ENCODE data around the gene ESPN. TPM values are rescaled to one million over a fixed set of nuclear protein-coding genes. Genes with fewer than 3 reads are reported as not detected.

Gene ESPN
- total RNA-seq, 1 donor from 2014 or later = 1.1 TPM

DNA sequence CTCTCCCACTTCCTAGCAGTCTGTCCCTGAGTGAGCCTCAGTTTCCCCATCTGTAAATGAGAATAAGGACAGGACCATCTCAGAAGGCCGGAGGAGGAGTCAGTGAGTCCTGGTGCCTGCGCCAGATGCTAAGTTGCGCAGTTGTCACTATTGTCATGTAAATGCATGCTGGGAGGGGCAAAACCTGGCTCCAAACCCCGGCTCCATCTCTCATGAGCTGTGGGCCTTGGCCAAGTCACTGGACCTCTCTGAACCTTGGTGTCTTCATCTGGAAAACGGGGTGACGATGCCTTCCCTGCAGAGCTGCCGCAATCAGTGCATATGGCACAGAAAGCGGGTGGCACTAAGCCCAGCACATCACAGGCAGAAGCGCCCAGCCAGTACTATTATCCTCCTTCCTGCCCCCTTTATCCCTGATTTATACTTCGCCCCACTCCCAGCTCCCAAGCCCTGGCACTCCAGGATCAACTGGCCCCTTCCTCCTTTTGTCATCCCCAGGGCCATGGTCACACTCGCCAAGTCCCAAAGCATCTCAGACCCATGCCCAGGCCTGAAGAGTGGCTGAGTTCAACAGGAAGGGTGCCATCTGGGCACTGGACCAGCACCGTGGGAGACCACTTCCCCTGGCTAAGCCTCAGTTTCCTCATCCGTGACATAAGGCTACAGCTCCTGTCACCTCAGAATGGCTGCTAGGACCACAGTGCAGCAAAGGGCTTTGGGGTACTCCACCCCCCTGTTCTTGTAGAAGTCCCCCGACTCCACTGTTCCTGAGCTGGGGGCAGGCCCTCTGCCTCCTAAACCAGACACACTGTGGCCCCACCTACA lies 71.2 kb downstream of the ESPN start:
- DNase-seq (ENCODE audit: extremely low read depth, low read depth, low spot score) = no peak

DNA sequence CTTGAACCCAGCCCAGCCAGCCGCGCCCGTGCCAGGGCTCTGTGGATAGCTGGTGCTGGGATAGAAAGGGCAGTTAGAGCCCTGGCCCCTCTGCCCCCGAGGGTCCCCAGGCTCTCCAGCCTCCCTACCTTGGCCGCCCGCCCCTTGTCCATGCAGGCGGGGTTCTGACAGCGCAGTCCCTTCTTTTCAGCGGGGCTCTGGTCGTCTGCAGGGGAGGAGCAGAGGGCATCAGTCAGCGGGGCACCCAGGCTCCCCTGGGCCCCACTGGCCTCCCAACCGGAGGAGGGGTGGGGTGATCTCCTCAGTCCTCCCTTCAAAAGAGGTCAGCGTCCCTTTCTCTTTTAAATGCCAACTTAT lies 71.8 kb downstream of the ESPN start:
- DNase-seq (ENCODE audit: extremely low read depth, low read depth, low spot score) = no peak

DNA sequence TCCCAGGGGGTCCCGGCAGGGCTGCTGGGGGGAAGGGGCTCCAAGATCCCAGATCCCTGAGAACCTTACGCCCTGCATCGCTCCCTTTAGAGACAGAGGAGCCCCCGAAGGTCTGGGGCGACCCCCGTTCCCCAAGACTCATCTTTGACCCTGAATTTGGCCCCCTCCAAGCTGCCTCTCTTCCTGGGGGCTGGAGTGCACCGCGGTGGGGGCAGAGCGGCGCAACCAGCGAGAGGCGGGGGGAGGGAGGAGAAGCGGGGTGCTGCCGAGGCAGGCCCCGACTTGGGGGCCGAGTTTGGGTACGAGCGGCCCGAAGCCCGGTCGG lies 72.3 kb downstream of the ESPN start:
- DNase-seq (ENCODE audit: extremely low read depth, low read depth, low spot score) = no peak

DNA sequence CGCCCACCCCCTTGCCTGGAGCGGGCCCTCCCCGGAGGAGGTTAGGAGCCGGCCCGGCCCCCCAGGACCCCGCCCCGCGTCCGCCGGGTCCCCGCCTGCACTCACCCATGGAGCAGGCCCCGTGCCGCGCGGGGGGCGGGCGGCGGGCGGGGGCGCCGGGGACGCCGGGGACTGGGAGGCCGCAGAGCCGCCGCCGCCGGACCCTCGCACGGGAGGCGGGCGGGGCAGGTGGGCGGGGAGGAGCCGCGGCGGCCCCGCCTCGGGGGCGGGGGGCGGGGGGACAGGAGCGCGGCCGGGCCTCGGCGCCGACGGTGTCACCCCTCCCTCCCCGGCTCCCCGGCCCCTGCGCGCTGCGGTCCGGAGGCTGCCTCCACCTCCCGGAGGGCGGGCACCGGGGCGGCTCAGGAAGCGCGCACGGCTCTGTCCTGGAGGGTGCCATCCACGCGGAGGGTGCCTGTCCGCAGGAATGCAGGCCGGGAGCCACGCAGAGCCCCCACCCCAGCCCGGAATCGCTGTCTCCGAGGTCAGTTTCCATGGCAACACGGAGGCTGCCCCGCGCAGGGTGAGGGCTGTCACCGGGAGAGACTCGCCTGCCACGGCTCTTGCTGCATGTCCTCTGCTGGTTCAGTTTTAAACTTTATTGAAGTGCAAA lies 72.8 kb downstream of the ESPN start:
- DNase-seq (ENCODE audit: extremely low read depth, low read depth, low spot score) = no peak

DNA sequence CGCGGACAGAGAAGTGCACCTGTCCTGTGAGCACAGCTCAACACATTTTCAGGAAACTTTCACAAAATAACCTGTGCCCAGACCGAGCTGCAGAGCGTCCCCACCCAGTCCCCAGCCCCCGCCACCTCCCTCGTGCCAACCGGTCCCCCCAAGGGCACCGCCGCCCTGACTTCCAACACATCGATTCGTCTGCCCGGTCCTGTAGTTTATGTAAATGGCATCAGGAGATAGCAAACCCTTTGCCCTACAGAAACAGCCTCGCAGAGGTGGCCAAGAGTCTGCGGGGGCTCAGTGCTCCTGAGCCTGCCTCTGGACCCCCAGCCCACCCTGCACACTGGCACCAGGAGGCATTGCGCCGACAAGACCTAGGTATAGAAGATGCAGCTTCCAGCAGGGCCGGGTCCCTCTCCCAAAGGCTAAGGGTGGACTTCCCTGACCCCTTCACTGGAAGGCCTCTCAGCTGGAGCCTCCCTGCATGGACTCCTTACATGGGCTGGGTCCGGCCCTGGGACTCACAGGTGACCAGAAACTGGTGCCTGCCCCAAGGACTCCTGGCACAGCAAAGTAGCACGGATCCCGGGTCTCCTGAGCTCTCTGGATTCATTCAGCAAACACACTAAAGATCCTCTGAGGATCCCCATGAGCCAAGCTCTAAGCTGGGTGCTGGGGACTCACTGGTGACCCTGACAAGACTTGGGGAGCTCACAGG lies 73.4 kb downstream of the ESPN start:
- no peak for DNase-seq (ENCODE audit: extremely low read depth, low read depth, low spot score)

DNA sequence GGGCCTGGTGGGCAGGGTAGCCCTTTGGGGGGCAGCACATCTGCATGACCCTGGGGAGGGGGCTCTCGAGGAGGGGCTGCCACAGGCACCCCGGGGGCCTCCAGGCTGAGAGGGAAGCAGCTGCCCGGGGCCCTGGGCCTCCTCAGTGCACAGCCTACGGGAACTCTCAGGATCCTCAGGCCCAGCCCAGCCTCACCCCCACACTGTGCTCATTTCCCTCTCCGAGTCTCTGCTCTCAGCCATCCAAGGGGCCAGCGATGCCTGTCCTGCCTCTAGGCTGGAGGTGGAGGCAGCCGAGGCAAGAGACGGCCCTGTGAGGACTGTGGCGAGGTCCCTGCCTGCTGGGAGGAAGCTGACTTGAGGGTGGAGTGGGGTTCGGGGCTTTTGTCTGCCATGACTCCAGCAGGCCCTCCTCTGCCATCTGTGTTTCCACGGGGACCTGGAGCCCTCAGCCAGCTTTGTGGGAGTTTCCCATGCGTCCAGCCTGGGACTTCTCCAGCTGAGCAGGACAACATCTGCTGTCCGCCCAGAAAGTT lies 74.1 kb downstream of the ESPN start:
- DNase-seq (ENCODE audit: extremely low read depth, low read depth, low spot score) = no peak

DNA sequence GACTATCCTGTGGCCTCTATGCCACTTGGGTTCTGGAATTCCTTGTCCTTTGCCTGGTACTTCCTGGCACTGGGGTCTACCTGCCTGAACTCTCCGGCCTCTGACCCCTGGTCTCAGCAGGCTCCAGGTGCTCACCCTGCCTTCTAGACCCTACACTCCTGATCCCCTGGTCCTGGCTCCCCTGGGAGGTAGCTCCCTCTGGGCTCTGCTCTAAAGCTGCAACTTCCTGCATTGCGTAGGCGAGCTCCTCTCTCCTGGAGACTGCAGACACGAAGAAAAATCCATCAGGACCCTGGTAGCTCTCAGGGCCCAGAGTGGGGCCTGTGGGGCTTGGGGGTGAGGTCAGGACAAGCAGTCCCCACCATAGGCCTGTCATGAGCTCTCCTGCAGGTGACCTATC lies 74.7 kb downstream of the ESPN start:
- no peak for DNase-seq (ENCODE audit: extremely low read depth, low read depth, low spot score)

DNA sequence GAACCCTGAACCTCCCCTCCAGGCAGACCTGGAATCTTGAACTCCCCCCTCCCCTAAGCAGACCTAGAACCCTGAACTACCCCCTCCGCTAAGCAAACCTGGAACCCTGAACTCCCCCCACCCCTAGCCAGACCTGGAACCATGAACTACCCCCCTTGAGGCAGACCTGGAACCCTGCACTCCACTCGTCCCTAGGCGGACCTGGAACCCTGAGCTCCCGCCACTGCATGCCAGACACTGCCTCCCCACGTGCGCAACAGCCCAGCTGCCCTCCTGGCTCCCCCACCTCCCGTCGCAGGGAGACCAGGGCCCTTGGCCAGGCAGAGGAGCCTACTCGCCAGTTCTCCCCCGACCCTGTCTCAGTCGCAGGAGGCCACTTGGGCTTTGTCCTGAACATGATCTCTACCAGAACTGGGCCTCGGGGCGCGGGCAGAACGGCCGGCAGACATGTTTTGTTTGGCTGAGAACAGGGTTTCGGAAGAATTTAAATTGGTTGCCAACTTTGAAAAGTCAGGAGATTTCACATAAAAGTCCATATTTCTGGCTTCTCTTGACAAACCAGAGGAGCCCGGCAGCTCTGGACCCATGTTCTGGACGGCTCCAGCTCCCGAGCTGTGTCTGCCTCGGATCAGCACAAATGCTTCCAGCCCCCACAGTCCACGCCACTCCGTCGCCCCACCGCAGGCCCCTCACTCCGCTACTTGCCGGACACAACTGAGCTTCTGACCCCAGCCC lies 76.1 kb downstream of the ESPN start:
- no peak for DNase-seq (ENCODE audit: extremely low read depth, low read depth, low spot score)

DNA sequence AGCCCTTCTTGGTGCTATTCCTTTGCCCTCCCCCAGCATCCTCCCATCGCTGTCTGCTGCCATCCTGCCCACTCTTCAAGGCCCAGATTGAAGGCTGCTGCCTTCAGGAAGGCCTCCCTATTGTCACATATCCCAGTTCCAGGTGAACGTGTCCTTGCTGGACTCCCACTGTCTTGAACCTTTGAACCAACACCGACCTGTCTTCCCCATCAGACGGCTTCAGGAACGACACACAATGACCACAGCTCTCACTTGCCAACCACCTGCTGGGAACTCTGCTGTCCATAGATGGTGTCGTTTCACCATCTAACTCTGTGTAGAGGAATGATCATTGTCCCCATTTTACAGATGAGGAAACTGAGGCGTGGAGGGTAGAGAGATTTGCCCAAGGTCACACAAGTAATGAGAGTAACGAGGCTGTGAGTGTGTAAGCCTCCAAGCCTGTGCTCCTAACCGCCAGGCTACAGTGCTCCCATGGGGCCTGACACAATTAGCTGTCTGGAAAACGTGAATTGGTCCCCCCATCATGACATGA lies 76.8 kb downstream of the ESPN start:
- no peak for DNase-seq (ENCODE audit: extremely low read depth, low read depth, low spot score)

DNA sequence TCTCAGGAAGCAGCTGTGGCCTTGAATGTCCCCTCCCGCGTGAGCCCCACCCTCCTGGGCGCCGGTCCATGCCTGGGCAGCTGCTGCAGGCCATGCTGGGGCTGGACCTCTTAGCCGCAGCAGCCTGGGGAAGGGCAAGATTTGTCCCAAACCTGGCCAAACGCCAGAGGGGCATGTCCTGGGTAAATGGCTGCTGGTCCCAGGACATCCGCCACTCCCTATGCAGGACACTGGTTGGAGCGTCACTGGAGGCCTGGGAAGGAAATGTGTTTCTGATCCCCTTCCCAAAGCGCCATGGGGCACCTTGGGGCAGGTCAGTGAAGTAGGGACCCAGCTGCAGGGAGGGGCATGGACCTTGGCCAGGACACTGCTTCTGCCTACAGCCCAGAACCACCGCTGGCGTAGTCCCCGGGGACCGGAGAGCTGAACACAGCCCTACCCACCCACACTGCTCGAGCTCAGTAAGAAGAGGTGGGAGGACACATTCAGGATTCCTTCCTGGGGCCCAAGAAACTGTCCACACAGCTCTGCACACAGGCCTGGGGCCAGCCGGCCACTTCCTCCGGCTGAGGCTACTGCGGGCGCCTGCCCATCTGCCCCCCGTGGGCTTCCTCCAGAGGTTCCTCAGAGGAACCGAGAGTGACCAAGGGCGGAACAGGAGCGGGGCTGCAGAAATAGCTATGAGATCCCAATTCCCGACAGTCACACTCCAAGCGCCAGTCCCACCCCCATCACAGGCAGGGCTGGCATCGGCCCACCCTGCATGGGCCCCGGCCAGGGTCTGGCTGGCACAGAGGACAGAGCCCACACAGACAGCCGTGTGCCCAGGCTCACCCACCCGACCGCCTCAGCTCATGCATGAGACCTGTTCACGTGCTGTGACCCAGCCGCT lies 77.7 kb downstream of the ESPN start:
- DNase-seq (ENCODE audit: extremely low read depth, low read depth, low spot score) = no peak

DNA sequence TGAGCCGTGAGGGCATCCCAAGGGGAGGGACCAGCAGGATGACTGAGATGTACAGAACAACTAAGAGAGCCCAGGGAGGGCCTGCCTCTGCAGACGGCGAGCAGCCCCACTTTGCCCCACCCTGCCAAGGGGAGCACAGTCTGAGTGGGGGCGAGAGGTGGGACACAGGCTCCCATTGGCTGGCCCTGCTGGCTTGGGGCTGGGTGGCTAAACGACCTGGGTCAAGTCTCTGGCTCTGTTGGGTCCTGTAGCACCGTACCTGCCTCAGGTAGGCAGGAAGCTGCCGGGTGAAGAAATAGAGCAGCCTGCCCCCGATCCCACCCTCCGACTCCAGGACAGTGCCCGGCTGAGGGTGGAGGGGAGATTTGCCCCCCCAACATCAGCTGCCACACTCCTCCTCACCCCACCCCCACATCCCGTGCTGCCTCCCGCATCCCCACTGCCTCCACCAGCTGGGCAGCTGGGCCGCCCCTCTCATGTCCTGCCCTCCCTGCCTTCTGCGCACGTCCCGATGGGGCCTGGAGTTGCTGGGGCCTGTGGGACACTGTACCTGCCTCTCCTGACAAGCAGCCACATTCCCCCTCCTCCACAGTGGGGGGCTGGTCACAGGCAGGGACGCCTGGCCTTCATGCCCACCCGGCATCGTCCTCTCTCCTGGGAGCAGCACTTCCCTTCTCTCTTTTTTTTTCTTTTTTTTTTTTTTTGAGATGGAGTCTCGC lies 79.5 kb downstream of the ESPN start:
- no peak for DNase-seq (ENCODE audit: extremely low read depth, low read depth, low spot score)

DNA sequence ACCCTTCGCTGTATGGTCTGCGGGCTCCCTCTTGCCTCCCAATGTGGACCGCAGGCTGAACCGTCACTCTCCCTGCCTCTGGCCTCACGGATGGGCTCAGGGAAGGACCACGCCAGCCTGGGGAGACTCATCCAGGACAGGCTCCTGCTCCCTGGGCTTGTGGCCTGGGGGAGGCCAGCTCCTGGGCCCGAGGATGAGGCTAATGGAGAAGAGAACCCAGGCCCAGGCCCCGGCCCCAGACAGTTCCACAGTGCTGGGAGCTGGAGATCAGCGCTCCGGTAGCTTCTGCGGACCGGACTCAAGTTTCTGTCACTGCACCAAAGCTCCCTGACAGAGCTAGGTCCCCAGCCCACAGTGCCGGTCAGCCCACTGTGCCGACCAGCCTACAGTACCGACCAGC lies 80.3 kb downstream of the ESPN start:
- no peak for DNase-seq (ENCODE audit: extremely low read depth, low read depth, low spot score)

DNA sequence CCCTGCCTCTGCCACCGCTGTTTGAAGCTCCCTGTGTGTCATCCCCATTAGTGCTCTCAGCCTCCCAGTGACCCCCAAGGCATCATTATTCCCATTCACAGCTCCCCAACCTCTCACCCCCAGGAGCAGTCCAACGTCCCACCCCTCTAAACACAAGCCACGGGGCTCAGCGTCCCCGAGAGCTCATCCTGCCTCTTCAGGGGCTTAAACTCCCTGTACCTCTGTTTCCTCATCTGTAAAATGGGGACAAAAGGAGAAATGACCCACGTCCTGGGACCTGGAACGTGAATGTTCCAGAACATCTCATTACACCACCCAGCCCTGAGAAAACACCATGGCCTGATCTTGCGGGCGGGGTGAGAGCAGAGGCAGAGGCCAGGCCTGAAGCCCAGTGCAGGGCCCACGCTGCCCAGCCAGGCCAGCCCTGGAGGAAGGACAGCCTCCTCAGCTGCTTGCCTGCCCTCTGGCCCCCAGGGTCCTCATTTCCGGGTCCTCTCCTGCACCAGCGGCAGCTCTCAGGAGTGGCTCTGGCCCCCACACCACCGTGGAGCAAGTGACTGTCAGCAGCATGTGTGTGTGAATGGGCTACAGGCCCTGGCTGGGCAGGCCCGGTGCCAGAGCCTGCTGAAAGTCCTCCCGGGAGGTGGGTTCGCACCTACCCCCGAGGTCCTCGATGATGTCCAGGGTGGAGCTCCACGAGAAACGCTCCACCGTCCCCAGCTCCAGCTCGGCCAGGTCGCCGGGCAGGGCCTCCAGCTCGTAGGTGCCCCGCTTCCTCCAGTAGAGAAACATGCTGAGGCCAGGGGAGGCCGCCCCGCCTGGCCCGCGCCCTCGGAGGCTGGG lies 81.0 kb downstream of the ESPN start:
- DNase-seq (ENCODE audit: extremely low read depth, low read depth, low spot score) = no peak

DNA sequence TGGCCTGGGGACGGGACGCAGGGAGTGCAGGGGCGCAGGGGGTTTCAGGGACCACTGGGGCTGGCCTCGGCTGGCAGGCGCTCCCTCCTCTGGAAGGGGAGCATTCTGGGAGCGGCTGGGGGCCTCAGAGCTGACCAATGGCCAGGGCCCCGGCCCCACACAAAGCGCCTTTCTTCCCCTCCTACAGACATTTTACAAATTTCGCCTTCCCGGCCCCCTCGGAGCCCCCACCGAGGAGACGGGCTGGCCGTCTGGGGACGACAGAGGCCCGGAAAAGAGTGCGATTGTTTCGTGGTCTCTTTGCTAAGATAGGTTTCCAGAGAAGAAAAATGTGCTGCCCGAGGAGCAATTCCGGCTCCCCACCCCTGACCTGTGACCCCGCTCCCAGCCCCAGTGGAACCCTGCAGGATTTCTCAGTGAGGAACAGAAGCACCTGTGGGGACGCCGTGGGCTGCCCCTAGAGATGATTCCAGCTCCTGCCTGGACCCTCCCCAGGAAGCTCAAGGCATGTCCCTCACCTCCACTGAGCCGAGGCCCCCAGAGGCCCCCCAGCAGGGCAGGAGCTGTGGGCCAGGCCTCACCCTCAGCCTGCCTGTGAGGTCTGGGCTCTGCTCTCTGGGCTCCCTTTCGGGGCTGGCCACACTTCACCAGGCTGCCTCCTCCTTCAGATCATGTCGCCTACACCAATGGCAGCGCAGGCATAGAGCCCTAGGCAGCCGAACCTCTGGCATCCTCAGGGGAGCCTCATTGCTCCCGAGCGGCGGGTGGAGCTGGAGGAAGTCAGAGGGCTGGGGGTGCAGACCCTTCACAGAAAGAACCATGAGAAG lies 81.8 kb downstream of the ESPN start:
- DNase-seq (ENCODE audit: extremely low read depth, low read depth, low spot score) = no peak

DNA sequence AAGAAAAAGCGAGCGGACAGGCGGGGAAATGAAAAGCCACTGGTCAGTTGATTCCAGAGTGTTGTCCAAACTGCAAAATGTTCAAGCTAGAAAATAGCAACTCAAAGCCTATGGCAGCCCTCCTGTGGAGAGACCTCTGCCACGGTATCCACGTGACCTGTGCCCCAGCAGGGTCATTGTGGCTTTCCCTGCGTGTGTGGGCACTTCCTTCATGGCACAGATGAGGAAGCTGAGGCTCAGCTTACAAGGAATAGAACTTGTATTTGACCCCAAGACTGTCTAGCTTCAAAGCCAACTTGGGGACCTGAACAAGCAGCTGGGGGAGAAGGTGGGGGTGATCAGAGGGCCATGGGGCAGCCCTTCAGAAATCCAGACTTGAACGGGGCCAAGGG lies 82.5 kb downstream of the ESPN start:
- no peak for DNase-seq (ENCODE audit: extremely low read depth, low read depth, low spot score)

DNA sequence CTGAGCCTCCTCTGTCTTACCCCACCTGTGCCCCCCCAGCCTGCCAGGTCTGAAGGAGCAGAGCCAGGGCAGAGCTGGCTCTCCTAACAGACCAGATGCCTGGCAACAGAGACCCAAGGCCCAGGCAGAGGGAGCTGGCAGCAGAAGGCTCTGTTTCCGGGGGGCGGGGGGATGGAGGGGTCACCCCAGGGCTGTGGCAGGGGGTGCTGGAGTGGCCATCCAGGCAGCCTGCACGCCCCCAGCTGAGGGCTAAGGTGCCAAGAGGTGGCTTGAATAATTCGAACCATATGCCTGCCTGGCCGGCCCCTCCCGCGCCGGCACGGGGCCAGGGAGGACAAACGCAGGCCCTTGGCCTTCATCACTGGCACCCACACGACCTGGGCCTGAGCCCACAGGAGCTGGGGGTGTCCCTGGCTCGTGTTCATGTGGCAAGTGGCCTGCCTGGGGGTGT lies 82.9 kb downstream of the ESPN start:
- DNase-seq (ENCODE audit: extremely low read depth, low read depth, low spot score) = no peak

DNA sequence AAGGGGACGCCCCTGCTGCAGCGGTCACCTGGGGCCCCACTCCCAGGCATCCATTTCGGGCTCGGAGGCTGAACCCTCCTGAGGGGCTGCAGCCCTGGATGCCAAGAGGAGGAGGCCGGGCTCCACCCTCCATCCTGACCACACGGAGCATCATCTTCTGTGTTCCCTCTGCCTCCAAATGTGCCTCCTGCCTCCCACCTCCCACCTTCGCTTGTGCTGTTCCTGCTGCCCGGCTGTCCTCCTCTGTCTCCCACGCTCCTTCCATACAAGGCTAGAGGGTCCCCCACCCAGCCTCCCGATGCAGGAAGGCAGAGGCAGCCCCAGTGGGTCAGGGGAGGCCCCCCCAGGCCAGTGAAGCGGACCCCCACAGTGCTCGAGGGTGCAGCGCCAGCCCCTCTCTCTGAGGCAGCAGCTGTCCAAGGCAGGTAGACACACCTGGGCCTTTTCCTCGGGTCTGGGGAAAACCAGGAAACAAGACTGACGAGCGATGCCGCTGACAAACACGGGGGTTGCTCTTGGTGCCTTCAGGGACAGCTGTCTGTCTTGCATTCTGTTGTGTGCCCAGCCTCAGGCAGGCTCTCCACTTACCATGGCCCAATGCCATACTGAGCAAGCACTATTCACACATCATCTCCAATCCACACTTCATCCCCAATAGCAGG lies 83.7 kb downstream of the ESPN start:
- DNase-seq (ENCODE audit: extremely low read depth, low read depth, low spot score) = no peak

All from glomerular endothelial cell (primary cell).